GM19193 (cell line): ENCODE data around the gene TBC1D32.

Experiments used
- POLR2A ChIP-seq: IDR thresholded peaks from 4 replicates; pipeline ENCODE4 v1.6.1; 2011; ENCODE audit not compliant: insufficient read depth, insufficient read length; ENCODE audit errors: extremely low read depth

TBC1D32 gene

GRCh38 chr6:121335087-121336008, 1.1 kb upstream of the TBC1D32 start:
- TF ChIP-seq POLR2A: no peak

GRCh38 chr6:121333196-121333595, 1.1 kb downstream of the TBC1D32 start:
- no peak for TF ChIP-seq POLR2A

GRCh38 chr6:121330516-121330915, 3.8 kb downstream of the TBC1D32 start:
- TF ChIP-seq POLR2A: no peak

- TF ChIP-seq POLR2A: no peak
These were observed 13.0 kb downstream of the TBC1D32 start for GRCh38 chr6:121321282-121321681.

- TF ChIP-seq POLR2A: no peak
These were observed 14.7 kb downstream of the TBC1D32 start for GRCh38 chr6:121319603-121320002.

- no peak for TF ChIP-seq POLR2A
These were observed 15.1 kb downstream of the TBC1D32 start for GRCh38 chr6:121319112-121319553.

- no peak for TF ChIP-seq POLR2A
These were observed 19.7 kb downstream of the TBC1D32 start for GRCh38 chr6:121314381-121315112.

GRCh38 chr6:121310495-121310894, 23.8 kb downstream of the TBC1D32 start:
- TF ChIP-seq POLR2A: no peak

GRCh38 chr6:121309768-121310469, 24.4 kb downstream of the TBC1D32 start:
- no peak for TF ChIP-seq POLR2A

GRCh38 chr6:121305957-121306607, 28.2 kb downstream of the TBC1D32 start:
- no peak for TF ChIP-seq POLR2A

- no peak for TF ChIP-seq POLR2A
These were observed 31.4 kb downstream of the TBC1D32 start for GRCh38 chr6:121302882-121303281.

GRCh38 chr6:121297694-121298093, 36.6 kb downstream of the TBC1D32 start:
- TF ChIP-seq POLR2A: no peak

GRCh38 chr6:121285041-121285440, 49.2 kb downstream of the TBC1D32 start:
- no peak for TF ChIP-seq POLR2A

- no peak for TF ChIP-seq POLR2A
These were observed 59.5 kb downstream of the TBC1D32 start for GRCh38 chr6:121274666-121275295.
